Osteoblast (primary cell): Measurements from ENCODE around the gene CBLC. TPM values are rescaled to one million over a fixed set of nuclear protein-coding genes. Genes with fewer than 3 reads are reported as not detected.
A peak's percentile ranks its signal among the peaks of the same experiment; 100 is the strongest.

ENCODE experiments used
- DNase-seq: peaks from one replicate; pipeline ENCODE4 v3.0.0; 2011; ENCODE audit warnings: low spot score, mixed read lengths; ENCODE audit not compliant: insufficient read length; ENCODE audit errors: missing footprints
- H2AFZ ChIP-seq: 2 replicates; pipeline ENCODE4 v1.6.0; 2011; ENCODE audit warnings: mild to moderate bottlenecking, low read length
- H3K27ac ChIP-seq: 2 replicates; pipeline ENCODE4 v1.5.1; 2011; ENCODE audit warnings: mild to moderate bottlenecking, low read depth, low read length, moderate library complexity
- H3K27me3 ChIP-seq: 2 replicates; pipeline ENCODE4 v1.6.0; 2012; ENCODE audit warnings: mild to moderate bottlenecking, control low read depth, inconsistent platforms, low read length, moderate library complexity; ENCODE audit not compliant: insufficient read depth
- H3K36me3 ChIP-seq: 2 replicates; pipeline ENCODE4 v1.5.1; 2011; ENCODE audit warnings: mild to moderate bottlenecking, low read length, control low read depth, moderate library complexity; ENCODE audit not compliant: insufficient read depth
- H3K4me1 ChIP-seq: 2 replicates; pipeline ENCODE4 v1.5.1; 2011; ENCODE audit warnings: mild to moderate bottlenecking, low read length, control low read depth, moderate library complexity; ENCODE audit not compliant: insufficient read depth
- H3K4me2 ChIP-seq: 2 replicates; pipeline ENCODE4 v1.6.0; 2011; ENCODE audit warnings: mild to moderate bottlenecking, low read length; ENCODE audit not compliant: insufficient read depth
- H3K4me3 ChIP-seq: fragments of 200-600 bp; sonication (generic); 3 replicates; pipeline ENCODE4 v1.5.1; 2012; ENCODE audit warnings: mild to moderate bottlenecking, low read length, inconsistent platforms; ENCODE audit not compliant: insufficient read depth
- H3K79me2 ChIP-seq: 2 replicates; pipeline ENCODE4 v1.6.0; 2012; ENCODE audit warnings: mild to moderate bottlenecking, low read length, control low read depth, inconsistent platforms; ENCODE audit not compliant: insufficient read depth
- H3K9me3 ChIP-seq: 2 replicates; pipeline ENCODE4 v1.5.1; 2011; ENCODE audit warnings: low read depth, low read length, control low read depth
- H4K20me1 ChIP-seq: 2 replicates; pipeline ENCODE4 v1.6.0; 2012; ENCODE audit warnings: mild to moderate bottlenecking, low read length, control low read depth; ENCODE audit not compliant: insufficient read depth
- total RNA-seq: library from RNA; depleted of rRNA; stranded (reverse); fragments of >200 nt; gene quantifications from 2 replicates; pipeline ENCODE4 v1.2.3, GENCODE V29; 2012
- TF ChIP-seq, protein P1 (sequence below): IDR thresholded peaks from 2 replicates; pipeline ENCODE4 v1.5.1; 2011; ENCODE audit warnings: mild to moderate bottlenecking, low read depth, low read length, moderate library complexity; ENCODE audit errors: extremely low read depth

The CBLC gene
- total RNA-seq, 1 donor = not detected

- peaks cover 7% of the 10 kb centered on the region for H3K4me1 ChIP-seq
- no peaks in the 10 kb centered on the region for H3K9me3 ChIP-seq
- TF ChIP-seq, protein P1, sequence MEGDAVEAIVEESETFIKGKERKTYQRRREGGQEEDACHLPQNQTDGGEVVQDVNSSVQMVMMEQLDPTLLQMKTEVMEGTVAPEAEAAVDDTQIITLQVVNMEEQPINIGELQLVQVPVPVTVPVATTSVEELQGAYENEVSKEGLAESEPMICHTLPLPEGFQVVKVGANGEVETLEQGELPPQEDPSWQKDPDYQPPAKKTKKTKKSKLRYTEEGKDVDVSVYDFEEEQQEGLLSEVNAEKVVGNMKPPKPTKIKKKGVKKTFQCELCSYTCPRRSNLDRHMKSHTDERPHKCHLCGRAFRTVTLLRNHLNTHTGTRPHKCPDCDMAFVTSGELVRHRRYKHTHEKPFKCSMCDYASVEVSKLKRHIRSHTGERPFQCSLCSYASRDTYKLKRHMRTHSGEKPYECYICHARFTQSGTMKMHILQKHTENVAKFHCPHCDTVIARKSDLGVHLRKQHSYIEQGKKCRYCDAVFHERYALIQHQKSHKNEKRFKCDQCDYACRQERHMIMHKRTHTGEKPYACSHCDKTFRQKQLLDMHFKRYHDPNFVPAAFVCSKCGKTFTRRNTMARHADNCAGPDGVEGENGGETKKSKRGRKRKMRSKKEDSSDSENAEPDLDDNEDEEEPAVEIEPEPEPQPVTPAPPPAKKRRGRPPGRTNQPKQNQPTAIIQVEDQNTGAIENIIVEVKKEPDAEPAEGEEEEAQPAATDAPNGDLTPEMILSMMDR = no peak
- no peak overlapping the region for H3K4me3 ChIP-seq
- H3K79me2 ChIP-seq = no peaks in the 10 kb centered on the region
- H3K27me3 ChIP-seq = no peaks in the 10 kb centered on the region
- no peak overlapping the region for H2AFZ ChIP-seq
- peak; percentile 76 for DNase-seq
- H3K4me2 ChIP-seq = no peak overlapping the region
- no peaks in the 10 kb centered on the region for H4K20me1 ChIP-seq
- no peaks in the 10 kb centered on the region for H3K36me3 ChIP-seq
- H3K27ac ChIP-seq = no peak overlapping the region
These were observed 36.3 kb downstream of the CBLC start for GRCh38 chr19:44813841-44814470.

GRCh38 chr19:44814517-44814916 is 36.8 kb downstream of the CBLC start:
- no peaks in the 10 kb centered on the region for H3K9me3 ChIP-seq
- DNase-seq = peak; percentile 77
- TF ChIP-seq, protein P1 = no peak
- H4K20me1 ChIP-seq = no peaks in the 10 kb centered on the region
- H3K4me2 ChIP-seq = no peak overlapping the region
- no peak overlapping the region for H3K4me3 ChIP-seq
- H3K79me2 ChIP-seq = no peaks in the 10 kb centered on the region
- no peak overlapping the region for H2AFZ ChIP-seq
- H3K36me3 ChIP-seq = no peaks in the 10 kb centered on the region
- H3K27ac ChIP-seq = no peak overlapping the region
- H3K4me1 ChIP-seq = peaks cover under 1% of the 10 kb centered on the region
- H3K27me3 ChIP-seq = no peaks in the 10 kb centered on the region

GRCh38 chr19:44816301-44816700 is 38.6 kb downstream of the CBLC start:
- Histone ChIP-seq H3K27me3 (no peaks in the 10 kb centered on the region), H3K27ac (no peak overlapping the region), H3K36me3 (no peaks in the 10 kb centered on the region)

GRCh38 chr19:44817725-44818465 is 40.2 kb downstream of the CBLC start:
- no peaks in the 10 kb centered on the region for H3K79me2 ChIP-seq
- no peak overlapping the region for H3K4me2 ChIP-seq
- no peak overlapping the region for H3K4me3 ChIP-seq
- no peaks in the 10 kb centered on the region for H4K20me1 ChIP-seq
- H3K9me3 ChIP-seq = no peaks in the 10 kb centered on the region
- TF ChIP-seq, protein P1 = no peak
- H3K4me1 ChIP-seq = no peaks in the 10 kb centered on the region
- no peaks in the 10 kb centered on the region for H3K27me3 ChIP-seq
- peak; percentile 79 for DNase-seq
- no peak overlapping the region for H3K27ac ChIP-seq
- no peak overlapping the region for H2AFZ ChIP-seq
- no peaks in the 10 kb centered on the region for H3K36me3 ChIP-seq

More at GRCh38 chr19:44816301-44816700, 38.6 kb downstream of the CBLC start:
- Histone ChIP-seq H3K9me3 (no peaks in the 10 kb centered on the region), H3K79me2 (no peaks in the 10 kb centered on the region), H3K4me3 (no peak overlapping the region), H3K4me2 (no peak overlapping the region), H2AFZ (no peak overlapping the region), H4K20me1 (no peaks in the 10 kb centered on the region), H3K4me1 (no peaks in the 10 kb centered on the region)
- DNase-seq = peak; percentile 78
- TF ChIP-seq, protein P1 = no peak
